Mesodermal cell (in vitro differentiated cells): ENCODE measurements around the gene ARHGAP10.

Source experiments
- H3K27ac ChIP-seq: 2 replicates; pipeline ENCODE4 v1.7.0; 2013; ENCODE audit warnings: mild to moderate bottlenecking, low read depth, low read length, moderate library complexity; ENCODE audit not compliant: severe bottlenecking
- H3K36me3 ChIP-seq: 2 replicates; pipeline ENCODE4 v1.7.1; 2013; ENCODE audit warnings: mild to moderate bottlenecking, low read length, moderate library complexity; ENCODE audit not compliant: control insufficient read depth, insufficient read depth
- H3K4me1 ChIP-seq: one replicate; pipeline ENCODE4 v1.7.1; 2013; ENCODE audit warnings: mild to moderate bottlenecking, low read length; ENCODE audit not compliant: insufficient read depth, control insufficient read depth, poor library complexity, severe bottlenecking
- H3K4me3 ChIP-seq: 2 replicates; pipeline ENCODE4 v1.7.0; 2013; ENCODE audit warnings: low read length, control low read depth, mild to moderate bottlenecking; ENCODE audit not compliant: insufficient read depth, poor library complexity, severe bottlenecking; ENCODE audit errors: extremely low read depth
- H3K9me3 ChIP-seq: 2 replicates; pipeline ENCODE4 v1.7.1; 2013; ENCODE audit warnings: mild to moderate bottlenecking, low read length, moderate library complexity; ENCODE audit not compliant: control insufficient read depth
- WGBS, 2 experiments: methylation state at CpG; one replicate each; pipeline ENCODE4 v1.1.5; 2013; ENCODE audit warnings: missing lambda C conversion rate in 2 of 2; ENCODE audit not compliant: insufficient coverage in 2 of 2; 5-methylcytosine and 5-hydroxymethylcytosine counted together

ARHGAP10 gene

DNA sequence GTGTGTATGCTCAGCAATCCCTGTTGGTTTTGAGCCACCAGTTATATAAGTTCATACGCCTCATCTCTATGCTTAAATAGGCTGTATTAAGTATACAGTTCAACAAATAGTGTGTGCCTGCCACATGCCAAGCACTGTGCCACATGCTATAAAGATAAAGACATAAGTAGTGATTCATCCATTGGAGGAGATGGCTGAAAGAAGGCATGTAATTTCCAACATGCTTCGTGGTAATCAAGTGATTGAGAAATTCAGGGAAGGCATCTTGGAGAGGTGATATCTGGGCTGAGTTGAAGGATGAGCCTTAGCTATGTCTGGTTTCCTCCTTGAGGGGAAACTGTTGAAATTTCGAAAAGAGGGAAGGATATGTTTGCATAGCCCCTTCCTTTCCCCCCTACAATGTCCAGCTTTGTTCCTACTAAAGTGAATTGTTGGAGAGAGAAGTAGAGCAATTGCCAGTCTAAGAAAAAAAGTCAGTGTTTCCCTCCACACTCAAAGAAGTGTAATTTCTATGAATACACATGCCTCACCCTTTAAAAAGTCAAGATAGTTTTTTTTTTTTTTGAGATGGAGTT, 96.5 kb downstream of the ARHGAP10 start:
- Histone ChIP-seq H3K9me3 (no peaks in the 10 kb centered on the region), H3K4me1 (peaks cover 20% of the 10 kb centered on the region), H3K4me3 (no peak overlapping the region), H3K27ac (no peak overlapping the region), H3K36me3 (peaks cover 17% of the 10 kb centered on the region)
- WGBS, 2 experiments = 88% methylated on average over 1 to 2 of the region's 3 CpGs

GRCh38 chr4:147829401-147830101, 97.7 kb downstream of the ARHGAP10 start:
- Histone ChIP-seq H3K27ac (no peak overlapping the region), H3K9me3 (no peaks in the 10 kb centered on the region), H3K4me1 (peaks cover 20% of the 10 kb centered on the region), H3K36me3 (peaks cover 7% of the 10 kb centered on the region), H3K4me3 (no peak overlapping the region)
- 74 to 83% methylated on average over 7 to 10 of the region's 13 CpGs for WGBS, 2 experiments

- Histone ChIP-seq H3K4me1 (peaks cover 20% of the 10 kb centered on the region), H3K36me3 (peaks cover 4% of the 10 kb centered on the region), H3K4me3 (no peak overlapping the region), H3K9me3 (no peaks in the 10 kb centered on the region), H3K27ac (no peak overlapping the region)
- 83 to 86% methylated on average over 2 of the region's 3 CpGs for WGBS, 2 experiments
These were observed 98.2 kb downstream of the ARHGAP10 start for GRCh38 chr4:147830102-147830463.

DNA sequence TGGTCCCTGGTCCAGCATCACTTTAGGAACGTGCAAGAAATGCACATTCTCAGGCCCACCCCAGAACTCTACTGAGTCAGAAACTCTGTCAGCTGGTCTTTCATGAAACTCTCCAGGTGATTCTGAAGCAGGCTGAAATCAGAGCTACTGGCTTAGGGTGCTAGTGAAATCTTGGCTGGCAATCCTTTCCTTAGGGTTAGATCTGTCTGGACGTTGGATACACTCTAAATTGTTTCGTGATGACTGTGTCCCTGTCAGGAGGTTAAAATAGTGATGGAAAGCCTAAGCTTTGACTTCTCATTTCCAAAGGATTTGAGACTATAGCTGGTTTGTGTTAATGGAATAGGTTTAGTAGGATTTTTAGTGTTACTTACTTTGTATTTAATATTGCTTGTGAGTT, 99.1 kb downstream of the ARHGAP10 start:
- WGBS, 2 experiments = 88 to 90% methylated on average over 3 of the region's 3 CpGs
- Histone ChIP-seq H3K27ac (peak overlapping the region; percentile 91), H3K9me3 (no peaks in the 10 kb centered on the region), H3K4me3 (no peak overlapping the region), H3K4me1 (peaks cover 24% of the 10 kb centered on the region), H3K36me3 (no peaks in the 10 kb centered on the region)

DNA sequence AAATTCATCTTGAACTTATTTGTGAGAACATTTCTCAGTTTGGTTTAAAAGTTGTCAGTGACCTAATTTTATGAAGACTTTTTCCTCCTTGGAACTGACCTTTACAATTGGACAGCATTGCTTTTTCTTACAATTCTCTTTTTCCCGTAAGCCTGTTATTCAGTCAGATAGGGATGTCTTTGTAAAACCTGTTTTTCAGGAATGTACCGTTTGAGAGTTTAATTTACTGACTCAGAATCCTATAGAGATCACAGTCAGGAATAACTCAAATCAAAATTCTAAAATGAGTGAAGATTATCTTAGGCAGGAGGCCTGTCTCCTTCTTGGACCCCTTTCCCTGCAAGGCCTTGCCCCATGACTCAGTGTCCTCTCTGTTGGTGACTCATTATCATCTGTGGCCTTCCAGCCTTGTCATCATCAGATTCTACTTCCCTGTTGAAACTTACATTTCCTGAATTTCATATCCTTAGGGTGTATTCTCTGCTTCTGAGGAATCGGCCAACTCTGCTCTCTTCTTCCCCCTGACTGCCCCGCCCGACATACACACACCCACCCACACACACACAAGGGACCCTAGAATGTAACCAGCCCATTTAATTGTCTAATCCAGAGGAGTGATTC, 99.8 kb downstream of the ARHGAP10 start:
- H3K4me3 ChIP-seq = no peak overlapping the region
- H3K9me3 ChIP-seq = no peaks in the 10 kb centered on the region
- peaks cover 25% of the 10 kb centered on the region for H3K4me1 ChIP-seq
- H3K27ac ChIP-seq = peak overlapping the region; percentile 91
- 42% methylated on average over 2 of the region's 5 CpGs; no CpG with 5 or more reads in 1 of the 2 experiments for WGBS, 2 experiments
- no peaks in the 10 kb centered on the region for H3K36me3 ChIP-seq

DNA sequence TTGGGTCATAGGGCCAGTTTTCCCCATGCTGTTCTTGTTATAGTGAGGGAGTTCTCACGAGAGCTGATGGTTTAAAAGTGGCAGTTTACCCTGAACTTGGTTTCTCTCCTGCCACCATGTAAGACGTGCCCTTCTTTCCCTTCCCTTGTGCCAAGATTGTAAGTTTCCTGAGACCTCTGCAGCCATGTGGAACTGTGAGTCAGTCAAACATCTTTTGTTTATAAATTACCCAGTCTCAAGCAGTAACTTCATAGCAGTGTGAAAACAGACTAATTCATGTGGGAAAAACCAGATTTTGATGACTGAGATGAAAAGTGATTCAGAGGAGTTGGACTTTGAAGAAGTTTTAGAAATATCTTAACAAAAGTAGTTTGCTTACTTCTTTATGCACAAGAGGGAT, 101.4 kb downstream of the ARHGAP10 start:
- Histone ChIP-seq H3K4me1 (peaks cover 25% of the 10 kb centered on the region), H3K27ac (no peak overlapping the region), H3K9me3 (no peaks in the 10 kb centered on the region), H3K4me3 (no peak overlapping the region), H3K36me3 (no peaks in the 10 kb centered on the region)
- 80 to 89% methylated on average over 1 of the region's 2 CpGs for WGBS, 2 experiments

DNA sequence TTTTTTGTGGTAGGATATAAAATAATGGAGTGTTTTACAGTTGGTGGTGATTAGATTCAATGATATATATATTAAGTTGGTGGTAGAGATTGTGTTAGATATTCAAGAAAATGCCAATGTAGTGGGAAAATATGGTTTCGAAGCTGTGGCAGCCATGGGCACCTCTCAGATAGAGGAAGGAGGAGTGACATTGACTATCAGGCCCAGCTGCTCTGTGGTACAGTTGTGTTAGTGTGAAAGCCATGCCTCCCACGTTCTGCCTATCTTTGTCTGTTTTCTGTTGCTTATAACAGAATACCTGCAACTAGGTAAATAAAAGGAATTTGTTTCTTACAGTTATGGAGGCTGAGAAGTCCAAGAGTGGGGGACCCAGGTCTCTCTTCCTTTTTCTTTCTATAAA, 101.9 kb downstream of the ARHGAP10 start:
- H3K4me3 ChIP-seq = no peak overlapping the region
- no peak overlapping the region for H3K27ac ChIP-seq
- H3K36me3 ChIP-seq = no peaks in the 10 kb centered on the region
- H3K9me3 ChIP-seq = no peaks in the 10 kb centered on the region
- H3K4me1 ChIP-seq = peaks cover 25% of the 10 kb centered on the region
- WGBS, 2 experiments = 87 to 100% methylated on average over 1 of the region's 2 CpGs

DNA sequence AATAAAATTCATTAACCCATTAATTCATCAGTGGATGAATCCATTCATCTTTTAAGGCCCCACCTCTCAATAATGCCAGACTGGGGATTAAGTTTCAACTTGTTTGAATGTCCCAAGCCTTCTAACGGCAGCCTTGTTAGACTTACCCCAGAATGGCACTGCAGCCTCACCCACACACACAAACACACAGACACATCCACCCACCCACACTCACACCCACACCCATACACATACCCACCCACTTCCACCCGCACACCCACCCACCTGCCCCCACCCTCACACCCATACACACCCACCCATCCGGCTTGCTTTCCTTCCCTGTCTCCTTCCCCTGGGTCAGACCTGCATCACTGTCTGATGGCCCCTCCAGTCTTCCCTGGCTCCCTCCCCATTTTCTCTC, 102.6 kb downstream of the ARHGAP10 start:
- H3K4me1 ChIP-seq = peaks cover 23% of the 10 kb centered on the region
- H3K9me3 ChIP-seq = no peaks in the 10 kb centered on the region
- WGBS, 2 experiments = 82 to 90% methylated on average over 2 of the region's 3 CpGs
- no peak overlapping the region for H3K27ac ChIP-seq
- no peak overlapping the region for H3K4me3 ChIP-seq
- no peaks in the 10 kb centered on the region for H3K36me3 ChIP-seq

- WGBS, 2 experiments = 100% methylated on average over 2 to 3 of the region's 6 CpGs
- peaks cover 6% of the 10 kb centered on the region for H3K4me1 ChIP-seq
These were observed 104.9 kb downstream of the ARHGAP10 start for GRCh38 chr4:147836807-147837206.

DNA sequence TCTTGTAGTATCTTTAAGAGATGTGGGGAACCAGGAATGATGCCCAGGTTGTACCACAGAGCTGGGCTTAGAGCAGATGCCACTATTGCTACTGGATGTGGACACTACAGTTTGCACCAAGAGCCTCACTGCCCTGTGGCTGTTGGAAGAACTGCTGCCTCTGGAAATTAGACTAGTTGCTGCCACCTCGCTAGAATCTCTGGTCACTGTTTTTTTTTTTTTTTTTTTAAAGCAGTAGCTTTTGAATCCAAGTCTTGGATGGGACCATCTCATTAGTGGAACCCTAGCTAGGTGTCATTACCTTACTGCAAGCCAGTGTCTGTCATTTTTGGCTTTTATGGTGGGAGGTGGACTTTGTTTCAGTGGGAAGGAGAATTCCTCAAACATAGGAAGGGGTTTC, 105.5 kb downstream of the ARHGAP10 start:
- H3K36me3 ChIP-seq = peaks cover 1% of the 10 kb centered on the region
- no peak overlapping the region for H3K4me3 ChIP-seq
- no peaks in the 10 kb centered on the region for H3K9me3 ChIP-seq
- WGBS, 2 experiments = 67% methylated on average over 1 of the region's 1 CpG; no CpG with 5 or more reads in 1 of the 2 experiments
- peaks cover 5% of the 10 kb centered on the region for H3K4me1 ChIP-seq
- no peak overlapping the region for H3K27ac ChIP-seq

More at GRCh38 chr4:147836807-147837206, 104.9 kb downstream of the ARHGAP10 start:
- Histone ChIP-seq H3K27ac (no peak overlapping the region), H3K36me3 (no peaks in the 10 kb centered on the region), H3K4me3 (no peak overlapping the region), H3K9me3 (no peaks in the 10 kb centered on the region)

GRCh38 chr4:147837854-147838253, 106.0 kb downstream of the ARHGAP10 start:
- no CpG with 5 or more reads among the region's 1 CpG for WGBS, 2 experiments
- peaks cover 5% of the 10 kb centered on the region for H3K4me1 ChIP-seq
- H3K9me3 ChIP-seq = no peaks in the 10 kb centered on the region
- H3K27ac ChIP-seq = no peak overlapping the region
- no peak overlapping the region for H3K4me3 ChIP-seq
- H3K36me3 ChIP-seq = peaks cover 5% of the 10 kb centered on the region
